HEK293 (cell line): ENCODE data around the gene PEAK3.

Experiments used
- CTCF ChIA-PET: fragments of 350-600 bp; formaldehyde crosslinking; extraction: SDS; loops from one replicate; lab custom pipeline; 2021; ENCODE audit warnings: antibody characterized with exemption; lab: Yijun Ruan, JAX
- POLR2A ChIA-PET: fragments of 300-600 bp; formaldehyde crosslinking; extraction: SDS; loops from one replicate; lab custom pipeline; 2020; ENCODE audit warnings: antibody characterized with exemption, inconsistent platforms; lab: Yijun Ruan, JAX
- H3K27ac ChIP-seq: fragments of 200-500 bp; sonication (Bioruptor generic); 2 replicates; pipeline ENCODE4 v1.5.1; 2014; ENCODE audit warnings: low read depth, low read length, control low read depth, inconsistent platforms; ENCODE audit errors: extremely low read depth
- H3K36me3 ChIP-seq, 2 experiments: fragments of 200-500 bp in 1 of 2; sonication (Bioruptor generic) in 1 of 2; 1 replicate in 1 of 2; 2 replicates in 1 of 2; pipeline ENCODE4 v1.5.1; 2014 to 2017; ENCODE audit warnings: inconsistent platforms in 2 of 2, low read length in 2 of 2; ENCODE audit not compliant: control insufficient read depth in 2 of 2, insufficient read depth in 1 of 2
- H3K4me1 ChIP-seq: fragments of 200-500 bp; sonication (Bioruptor generic); 2 replicates; pipeline ENCODE4 v1.5.1; 2014; ENCODE audit warnings: mild to moderate bottlenecking, low read length, inconsistent platforms; ENCODE audit not compliant: control insufficient read depth, insufficient read depth
- H3K4me3 ChIP-seq: 2 replicates; pipeline ENCODE4 v1.5.1; 2011; ENCODE audit warnings: low read depth, mild to moderate bottlenecking, control low read depth, low read length, moderate library complexity
- H3K9me3 ChIP-seq: fragments of 200-500 bp; sonication (Bioruptor generic); 2 replicates; pipeline ENCODE4 v1.5.1; 2014; ENCODE audit warnings: low read depth, low read length, inconsistent platforms; ENCODE audit not compliant: control insufficient read depth, insufficient read depth
- CTCF ChIP-seq: fragments of 450-650 bp; formaldehyde crosslinking; IDR thresholded peaks from 2 replicates; pipeline ENCODE4 v1.5.1; 2016; ENCODE audit warnings: missing biosample characterization, missing genetic modification characterization
- KLF8 ChIP-seq: fragments of 450-650 bp; formaldehyde crosslinking; IDR thresholded peaks from 2 replicates; pipeline ENCODE4 v1.5.1; 2016; ENCODE audit warnings: missing biosample characterization, missing genetic modification characterization
- MEIS1 ChIP-seq: sonication (generic); formaldehyde crosslinking; IDR thresholded peaks from 2 replicates; pipeline ENCODE4 v1.8.1; 2022; ENCODE audit warnings: missing genetic modification reagents, mild to moderate bottlenecking, borderline replicate concordance
- PRDM1 ChIP-seq: fragments of 450-650 bp; formaldehyde crosslinking; IDR thresholded peaks from 2 replicates; pipeline ENCODE4; 2016; ENCODE audit warnings: missing biosample characterization, missing genetic modification characterization
- SCRT2 ChIP-seq: fragments of 450-650 bp; formaldehyde crosslinking; IDR thresholded peaks from 2 replicates; pipeline ENCODE4 v1.5.1; 2016; ENCODE audit warnings: missing biosample characterization, missing genetic modification characterization
- ZBTB6 ChIP-seq: fragments of 450-650 bp; formaldehyde crosslinking; IDR thresholded peaks from 2 replicates; pipeline ENCODE4 v1.5.1; 2017; ENCODE audit warnings: missing biosample characterization, missing genetic modification characterization
- ZNF121 ChIP-seq: fragments of 450-650 bp; formaldehyde crosslinking; IDR thresholded peaks from 2 replicates; pipeline ENCODE4 v1.5.1; 2016; ENCODE audit warnings: missing biosample characterization, missing genetic modification characterization
- ZNF140 ChIP-seq: fragments of 450-650 bp; formaldehyde crosslinking; IDR thresholded peaks from 2 replicates; pipeline ENCODE4 v1.5.1; 2016; ENCODE audit warnings: missing biosample characterization, missing genetic modification characterization
- ZNF175 ChIP-seq: fragments of 450-650 bp; formaldehyde crosslinking; IDR thresholded peaks from 2 replicates; pipeline ENCODE4 v1.5.1; 2016; ENCODE audit warnings: missing biosample characterization, missing genetic modification characterization
- ZNF202 ChIP-seq: fragments of 450-650 bp; formaldehyde crosslinking; IDR thresholded peaks from 2 replicates; pipeline ENCODE4 v1.5.1; 2016; ENCODE audit warnings: missing biosample characterization, missing genetic modification characterization, borderline replicate concordance
- ZNF280D ChIP-seq: fragments of 450-650 bp; formaldehyde crosslinking; IDR thresholded peaks from 2 replicates; pipeline ENCODE4 v1.5.1; 2016; ENCODE audit warnings: missing biosample characterization, missing genetic modification characterization
- ZNF341 ChIP-seq: fragments of 450-650 bp; formaldehyde crosslinking; IDR thresholded peaks from 2 replicates; pipeline ENCODE4; 2016; ENCODE audit warnings: low read depth, missing biosample characterization, missing genetic modification characterization
- ZNF354C ChIP-seq: fragments of 450-650 bp; formaldehyde crosslinking; IDR thresholded peaks from 2 replicates; pipeline ENCODE4 v1.5.1; 2016; ENCODE audit warnings: missing biosample characterization, missing genetic modification characterization, low read depth, borderline replicate concordance
- ZNF48 ChIP-seq: fragments of 450-650 bp; formaldehyde crosslinking; IDR thresholded peaks from 2 replicates; pipeline ENCODE4 v1.5.1; 2016; ENCODE audit warnings: missing biosample characterization, missing genetic modification characterization
- ZNF548 ChIP-seq: fragments of 450-650 bp; formaldehyde crosslinking; IDR thresholded peaks from 2 replicates; pipeline ENCODE4 v1.5.1; 2016; ENCODE audit warnings: missing biosample characterization, missing genetic modification characterization
- ZNF549 ChIP-seq: fragments of 450-650 bp; IDR thresholded peaks from 2 replicates; pipeline ENCODE4 v1.5.1; 2018; ENCODE audit warnings: missing biosample characterization, missing genetic modification characterization, mild to moderate bottlenecking, inconsistent platforms, moderate library complexity
- ZNF560 ChIP-seq: fragments of 450-650 bp; formaldehyde crosslinking; IDR thresholded peaks from 2 replicates; pipeline ENCODE4 v1.5.1; 2017; ENCODE audit warnings: missing biosample characterization, missing genetic modification characterization, borderline replicate concordance
- ZNF600 ChIP-seq: fragments of 450-650 bp; formaldehyde crosslinking; IDR thresholded peaks from 2 replicates; pipeline ENCODE4 v1.5.1; 2016; ENCODE audit warnings: missing biosample characterization, missing genetic modification characterization
- ZNF639 ChIP-seq: fragments of 450-650 bp; formaldehyde crosslinking; IDR thresholded peaks from 2 replicates; pipeline ENCODE4 v1.5.1; 2016; ENCODE audit warnings: missing biosample characterization, missing genetic modification characterization
- ZNF837 ChIP-seq: fragments of 450-650 bp; formaldehyde crosslinking; IDR thresholded peaks from 2 replicates; pipeline ENCODE4 v1.5.1; 2016; ENCODE audit warnings: missing biosample characterization, missing genetic modification characterization
- ZSCAN18 ChIP-seq: fragments of 450-650 bp; formaldehyde crosslinking; IDR thresholded peaks from 2 replicates; pipeline ENCODE4 v1.5.1; 2016; ENCODE audit warnings: missing biosample characterization, missing genetic modification characterization
- ZSCAN23 ChIP-seq: fragments of 450-650 bp; formaldehyde crosslinking; IDR thresholded peaks from 2 replicates; pipeline ENCODE4 v1.5.1; 2016; ENCODE audit warnings: missing biosample characterization, missing genetic modification characterization

Gene PEAK3

GRCh38 chr19:2254064-2254872 is 27.7 kb downstream of the PEAK3 start:
- POLR2A ChIA-PET = interaction anchor here (1.4 kb wide), 1 partner anchor 16 kb away, joined by 3 read pairs; no protein-coding TSS in a partner anchor
- H3K36me3 ChIP-seq = peaks cover 0 to under 1% of the 10 kb centered on the region in 2 experiments; a peak in 1 of 3 replicates
- H3K27ac ChIP-seq = no peak overlapping the region
- H3K4me3 ChIP-seq = no peak overlapping the region
- H3K9me3 ChIP-seq = no peaks in the 10 kb centered on the region
- CTCF ChIA-PET = interaction anchor here (0.6 to 0.7 kb wide), 2 partner anchors 98 to 367 kb away, joined by 3 read pairs; no protein-coding TSS in a partner anchor
- TF ChIP-seq ZNF175 = no peak
- peak; percentile 88 for TF ChIP-seq ZNF600 (tag by site-specific recombination)
- TF ChIP-seq KLF8 (tag by site-specific recombination) = 0 out of 2 replicates have a peak, but pooled peaks have one; percentile 11
- no peak for TF ChIP-seq ZNF48 (tag by site-specific recombination)
- TF ChIP-seq ZNF548 (tag by site-specific recombination) = no peak
- TF ChIP-seq ZNF354C (tag by site-specific recombination) = no peak
- TF ChIP-seq ZNF639 = 0 out of 2 replicates have a peak, but pooled peaks have one; percentile 21
- no peak for TF ChIP-seq MEIS1 (CRISPR knock-in tag)
- no peak for TF ChIP-seq ZNF140 (tag by site-specific recombination)
- no peak for TF ChIP-seq ZSCAN18
- peak; percentile 22; the same call in 1 of the 2 replicates for TF ChIP-seq ZBTB6 (tag by site-specific recombination)
- TF ChIP-seq ZNF202 (tag by site-specific recombination) = no peak
- no peak for TF ChIP-seq ZNF560 (tag by site-specific recombination)
- no peak for TF ChIP-seq ZNF549 (tag by site-specific recombination)
- TF ChIP-seq SCRT2 = no peak
- TF ChIP-seq ZNF121 (tag by site-specific recombination) = peak; percentile 94
- TF ChIP-seq ZSCAN23 (tag by site-specific recombination) = no peak
- no peaks in the 10 kb centered on the region for H3K4me1 ChIP-seq

- Histone ChIP-seq H3K9me3 (no peaks in the 10 kb centered on the region), H3K36me3 (peaks cover 0 to 10% of the 10 kb centered on the region in 2 experiments; a peak in 1 of 3 replicates), H3K4me1 (no peaks in the 10 kb centered on the region), H3K27ac (no peak overlapping the region), H3K4me3 (no peak overlapping the region)
- ChIA-PET POLR2A (interaction anchor here (1.4 kb wide), 1 partner anchor 15 kb away, joined by 3 read pairs; no protein-coding TSS in a partner anchor), CTCF (interaction anchor here (0.6 to 1.0 kb wide), 3 partner anchors 8 to 345 kb away, joined by 3 read pairs; no protein-coding TSS in a partner anchor)
- TF ChIP-seq ZNF600 (tag by site-specific recombination) (peak; percentile 60; the same call in 1 of the 2 replicates), ZNF280D (tag by site-specific recombination) (no peak), CTCF (tag by site-specific recombination) (peak; percentile 48), ZNF341 (tag by site-specific recombination) (peak; percentile 12; the same call in 1 of the 2 replicates), PRDM1 (no peak), ZNF837 (tag by site-specific recombination) (0 out of 2 replicates have a peak, but pooled peaks have one; percentile 11), SCRT2 (peak; percentile 53)
Measured at GRCh38 chr19:2253106-2254063, 28.6 kb downstream of the PEAK3 start.
